Psoas muscle (tissue), 8 donors: ENCODE measurements around the gene GIPC2. TPM values are rescaled to one million over a fixed set of nuclear protein-coding genes. Genes with fewer than 3 reads are reported as not detected.

Experiments used
- ATAC-seq, 4 donors: fragments of 200-7000 bp; cut with Tn5 transposase; one replicate each; pipeline ENCODE4 v1.9.1; 2020; ENCODE audit warnings: moderate library complexity in 3 of 4, mild to moderate bottlenecking in 2 of 4
- DNase-seq, 2 donors: peaks; one replicate each; pipeline ENCODE4 v3.0.0-alpha.2; 2020
- H3K27ac ChIP-seq: fragments of 200-600 bp; one replicate; pipeline ENCODE4 v1.8.0; 2022
- H3K27me3 ChIP-seq, 3 donors: fragments of 200-600 bp in 1 of 3; one replicate each; pipeline versions ENCODE4 v1.6.1 to v1.8.0; 2013 to 2022; ENCODE audit warnings: low read length in 2 of 3, mild to moderate bottlenecking in 2 of 3, moderate library complexity in 1 of 3; ENCODE audit not compliant: insufficient read depth in 3 of 3
- H3K36me3 ChIP-seq, 2 donors: fragments of 200-600 bp in 1 of 2; one replicate each; pipeline versions ENCODE4 v1.6.1 to v1.8.0; 2013 to 2022; ENCODE audit warnings: low read depth in 1 of 2, mild to moderate bottlenecking in 1 of 2, moderate library complexity in 1 of 2; ENCODE audit not compliant: insufficient read depth in 1 of 2
- H3K4me1 ChIP-seq: fragments of 200-600 bp; one replicate; pipeline ENCODE4 v1.8.0; 2022
- H3K4me3 ChIP-seq: fragments of 200-600 bp; one replicate; pipeline ENCODE4 v1.8.0; 2022; ENCODE audit warnings: mild to moderate bottlenecking
- H3K9me3 ChIP-seq: fragments of 200-600 bp; one replicate; pipeline ENCODE4 v1.8.0; 2022
- CTCF ChIP-seq: fragments of 200-600 bp; IDR thresholded peaks from one replicate; pipeline ENCODE4 v1.8.0; 2022; ENCODE audit warnings: antibody characterized with exemption
- WGBS, 3 donors: extraction: QIAGEN DNeasy Blood & Tissue Kit; methylation state at CpG; one replicate each; pipeline versions ENCODE4 v1.1.6 to v1.1.7; 2013; 5-methylcytosine and 5-hydroxymethylcytosine counted together
- intact Hi-C, 2 donors: fragments of 100-400 bp; cut with DNase I; formaldehyde crosslinking; loops; one replicate each; pipeline versions ENCODE4 v1.11.0 to v1.14.2; 2022
- polyA plus RNA-seq, 3 donors: library from polyadenylated mRNA; stranded (reverse); fragments of 200-250 nt; gene quantifications; one replicate each; pipeline ENCODE4 v1.2.3, GENCODE V29; 2013
- total RNA-seq, 4 donors: library from RNA; stranded (reverse); fragmentation: NEBNext Ultra II Directional in 2 of 4; extraction: Animal tissue kit (Norgen Biotek cat#: 25700) in 2 of 4; gene quantifications; one replicate each; pipeline versions ENCODE4 v1.2.1 to v1.2.4, GENCODE V29; 2021 to 2023
- donor health status: healthy with polysubstance abuse.
- donor health status: DM: no; HTN: no; CAD: no; lungs with moderate emphysema.
- donor health status: Bipolar disorder and iron deficiency.
- donor health status: healthy.
- donor health status: DM: yes; HTN: yes; CAD: no.
- donor health status: DM: no; HTN: no; CAD: no.
- donor health status: DM: no; HTN: no; CAD: no.
- donor health status: DM: yes; HTN: yes; CAD: no.

The GIPC2 gene
- total and polyA plus RNA-seq, 7 donors = 0.68 to 1.6 (median 1.2) TPM

GRCh38 chr1:78003882-78004718 is 41.7 kb upstream of the GIPC2 start:
- Histone ChIP-seq H3K9me3 (no peaks in the 10 kb centered on the region), H3K4me3 (peak overlapping the region; percentile 69), H3K27ac (peak overlapping the region; percentile 95), H3K4me1 (peaks cover 23% of the 10 kb centered on the region), H3K27me3 (no peaks in the 10 kb centered on the region), H3K36me3 (no peaks in the 10 kb centered on the region)
- no peak for TF ChIP-seq CTCF
- DNase-seq (peak; percentile 42 to 71), ATAC-seq (peak; percentile 82 to 88 (median 86))
- WGBS, 3 donors = 2 to 3% (median 2%) methylated on average over 8 of the region's 8 CpGs
- intact Hi-C loops = loop anchor here in 1 of 2 donors (1.0 to 10.0 kb wide), 2 partner anchors 25 to 111 kb away; partner anchors contain the start of gene FUBP1

DNA sequence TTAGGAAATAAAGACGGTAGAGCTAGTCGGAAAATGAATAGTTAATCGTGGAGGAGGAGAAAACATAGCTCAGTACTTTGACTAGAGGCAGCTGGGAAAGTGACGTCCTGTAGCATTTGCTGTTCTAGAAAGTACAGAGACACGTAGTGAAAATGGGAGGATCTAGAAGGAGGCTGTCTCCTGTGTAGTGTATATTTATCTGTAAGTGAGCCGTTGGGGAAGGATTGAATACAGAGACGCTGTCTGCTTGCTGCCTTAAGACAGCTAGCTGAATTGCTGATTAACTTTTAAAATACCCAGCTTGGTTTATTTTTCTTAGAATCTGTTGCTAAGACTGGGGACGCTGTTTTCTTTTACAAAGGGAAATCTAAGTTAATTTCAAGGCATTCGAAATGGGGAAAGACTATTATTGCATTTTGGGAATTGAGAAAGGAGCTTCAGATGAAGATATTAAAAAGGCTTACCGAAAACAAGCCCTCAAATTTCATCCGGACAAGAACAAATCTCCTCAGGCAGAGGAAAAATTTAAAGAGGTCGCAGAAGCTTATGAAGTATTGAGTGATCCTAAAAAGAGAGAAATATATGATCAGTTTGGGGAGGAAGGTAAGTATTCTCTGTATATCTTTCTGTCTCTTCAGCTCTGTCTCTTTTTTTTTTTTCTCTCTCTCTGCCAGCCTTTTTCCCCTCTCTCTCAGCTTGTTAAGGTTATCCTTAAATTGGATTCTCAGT is 40.9 kb upstream of the GIPC2 start, which contains the start of gene DNAJB4:
DNAJB4 (plus strand) TSS at position 221 of the 729 bp plus-strand sequence; CDS start at position 393, 172 bp downstream.
- peaks cover 31% of the 10 kb centered on the region for H3K4me1 ChIP-seq

DNA sequence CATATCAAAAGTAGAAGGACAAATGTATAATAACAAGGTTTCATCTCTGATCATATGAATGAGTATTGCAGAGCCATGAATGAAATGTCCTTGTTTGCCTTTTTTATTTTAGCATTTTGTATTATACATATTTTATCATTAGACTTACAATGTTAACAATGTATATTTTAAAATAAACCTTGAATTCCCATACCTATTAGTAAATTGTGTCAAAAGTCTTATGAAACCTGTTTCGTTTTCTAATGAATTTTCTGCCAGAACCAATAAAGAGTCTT is 40.4 kb upstream of the GIPC2 start:
- H3K27ac ChIP-seq = peak overlapping the region; percentile 95
- intact Hi-C loops = loop anchor here (5.0 to 10.0 kb wide), 3 partner anchors 57 to 109 kb away; no protein-coding TSS in a partner anchor

More for the DNA sequence above, 40.9 kb upstream of the GIPC2 start, which contains the start of gene DNAJB4:
- no peaks in the 10 kb centered on the region for H3K27me3 ChIP-seq
- 0 to 1% (median 1%) methylated on average over 12 of the region's 12 CpGs for WGBS, 3 donors
- no peak for DNase-seq
- intact Hi-C loops = loop anchor here (1.0 to 10.0 kb wide), 4 partner anchors 26 to 110 kb away; partner anchors contain the start of gene FUBP1 (in 1 of the 2)
- H3K27ac ChIP-seq = peak within 1 kb of the TSS; percentile 95
- no peaks in the 10 kb centered on the region for H3K9me3 ChIP-seq
- no peaks in the 10 kb centered on the region for H3K36me3 ChIP-seq
- TF ChIP-seq CTCF = no peak
- ATAC-seq = peak; percentile 96 to 99 (median 98)
- H3K4me3 ChIP-seq = peak within 1 kb of the TSS; percentile 69

GRCh38 chr1:78005755-78006154 is 40.0 kb upstream of the GIPC2 start:
- Histone ChIP-seq H3K36me3 (no peaks in the 10 kb centered on the region), H3K9me3 (no peaks in the 10 kb centered on the region), H3K27ac (peak overlapping the region; percentile 95), H3K27me3 (no peaks in the 10 kb centered on the region), H3K4me1 (peaks cover 40% of the 10 kb centered on the region), H3K4me3 (peak overlapping the region; percentile 69)
- no peak for TF ChIP-seq CTCF
- DNase-seq = no peak
- intact Hi-C loops = loop anchor here (5.0 to 10.0 kb wide), 3 partner anchors 57 to 109 kb away; no protein-coding TSS in a partner anchor
- 0 to 6% (median 0%) methylated on average over 1 of the region's 1 CpG for WGBS, 3 donors
- ATAC-seq = peak in 2 of 4 donors; percentile 26 to 54

More for the DNA sequence above, 40.4 kb upstream of the GIPC2 start:
- peak overlapping the region; percentile 69 for H3K4me3 ChIP-seq
- no peaks in the 10 kb centered on the region for H3K36me3 ChIP-seq
- no peak for TF ChIP-seq CTCF
- H3K4me1 ChIP-seq = peaks cover 36% of the 10 kb centered on the region
- WGBS, 3 donors = 0 to 2% (median 0%) methylated on average over 1 of the region's 1 CpG
- DNase-seq (no peak), ATAC-seq (peak in 1 of 4 donors; percentile 0)
- H3K9me3 ChIP-seq = no peaks in the 10 kb centered on the region
- no peaks in the 10 kb centered on the region for H3K27me3 ChIP-seq
